ENCODE measurements around the gene SSNA1.

SSNA1 gene

DNA sequence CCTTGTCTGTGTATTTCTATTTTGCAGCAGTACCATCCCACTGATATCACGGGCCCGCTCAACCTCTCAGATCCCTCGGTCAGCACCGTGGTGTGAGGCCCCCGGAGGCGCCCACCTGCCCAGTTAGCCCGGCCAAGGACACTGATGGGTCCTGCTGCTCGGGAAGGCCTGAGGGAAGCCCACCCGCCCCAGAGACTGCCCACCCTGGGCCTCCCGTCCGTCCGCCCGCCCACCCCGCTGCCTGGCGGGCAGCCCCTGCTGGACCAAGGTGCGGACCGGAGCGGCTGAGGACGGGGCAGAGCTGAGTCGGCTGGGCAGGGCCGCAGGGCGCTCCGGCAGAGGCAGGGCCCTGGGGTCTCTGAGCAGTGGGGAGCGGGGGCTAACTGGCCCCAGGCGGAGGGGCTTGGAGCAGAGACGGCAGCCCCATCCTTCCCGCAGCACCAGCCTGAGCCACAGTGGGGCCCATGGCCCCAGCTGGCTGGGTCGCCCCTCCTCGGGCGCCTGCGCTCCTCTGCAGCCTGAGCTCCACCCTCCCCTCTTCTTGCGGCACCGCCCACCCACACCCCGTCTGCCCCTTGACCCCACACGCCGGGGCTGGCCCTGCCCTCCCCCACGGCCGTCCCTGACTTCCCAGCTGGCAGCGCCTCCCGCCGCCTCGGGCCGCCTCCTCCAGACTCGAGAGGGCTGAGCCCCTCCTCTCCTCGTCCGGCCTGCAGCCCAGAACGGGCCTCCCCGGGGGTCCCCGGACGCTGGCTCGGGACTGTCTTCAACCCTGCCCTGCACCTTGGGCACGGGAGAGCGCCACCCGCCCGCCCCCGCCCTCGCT is 20.5 kb upstream of the SSNA1 start:
- no peak for DNase-seq (ENCODE audit: low read depth, low spot score)

DNA sequence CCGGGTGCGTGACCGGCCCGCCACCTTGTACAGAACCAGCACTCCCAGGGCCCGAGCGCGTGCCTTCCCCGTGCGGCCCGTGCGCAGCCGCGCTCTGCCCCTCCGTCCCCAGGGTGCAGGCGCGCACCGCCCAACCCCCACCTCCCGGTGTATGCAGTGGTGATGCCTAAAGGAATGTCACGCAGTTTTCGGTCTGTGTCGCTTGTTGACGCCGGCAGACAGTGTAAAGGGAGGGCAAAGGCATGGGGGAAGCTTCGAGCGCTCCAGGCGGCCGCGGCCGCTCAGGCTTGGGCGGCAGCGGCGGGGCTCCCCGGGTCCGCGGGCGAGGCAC is 19.9 kb upstream of the SSNA1 start:
- no peak for DNase-seq (ENCODE audit: low read depth, low spot score)

DNA sequence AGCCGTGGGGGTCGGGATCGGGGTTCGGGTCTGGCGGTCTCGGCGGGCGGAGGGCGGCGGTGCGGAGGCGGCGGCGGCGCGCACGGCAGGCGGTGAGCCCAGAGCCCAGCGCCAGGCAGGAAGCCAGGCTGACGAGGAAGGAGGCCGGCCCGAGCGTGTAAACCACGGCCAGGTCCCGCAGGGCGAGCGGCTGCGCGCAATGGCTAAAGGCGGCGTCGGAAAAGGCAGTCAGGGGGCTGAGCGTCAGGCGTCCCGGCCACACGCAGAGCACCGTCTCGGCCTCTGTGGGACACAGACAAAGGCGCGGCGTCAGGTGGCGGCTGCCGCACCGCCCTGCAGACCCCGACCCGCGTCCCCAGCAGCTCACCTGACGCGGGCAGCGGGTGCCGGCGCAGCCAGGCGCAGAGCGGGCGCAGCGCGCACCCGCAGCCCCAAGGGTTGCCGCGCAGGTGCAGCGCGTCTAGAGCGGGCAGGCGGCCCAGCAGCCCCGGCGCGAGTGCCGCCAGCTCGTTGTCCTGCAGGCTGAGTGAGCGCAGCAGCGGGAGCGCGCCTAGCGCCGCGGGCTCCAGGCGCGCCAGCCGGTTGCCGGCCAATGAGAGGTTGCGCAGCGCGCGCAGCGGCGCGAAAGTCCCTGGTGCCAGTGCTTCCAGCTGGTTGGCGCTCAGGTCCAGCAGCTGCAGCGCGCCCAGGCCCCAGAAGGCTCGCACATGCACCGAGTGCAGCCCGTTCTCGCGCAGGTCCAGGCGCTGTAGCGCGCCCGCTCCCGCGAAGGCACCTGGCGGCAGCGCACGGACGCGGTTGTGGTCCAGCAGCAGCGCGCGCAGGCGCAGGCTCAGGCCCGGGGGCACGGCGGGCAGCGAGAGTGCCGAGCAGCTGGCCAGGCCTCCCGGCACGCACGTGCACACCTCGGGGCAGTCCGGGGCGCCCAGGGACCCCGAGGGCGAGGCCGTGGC is 19.3 kb upstream of the SSNA1 start:
- peak; percentile 66 for DNase-seq (ENCODE audit: low read depth, low spot score)

DNA sequence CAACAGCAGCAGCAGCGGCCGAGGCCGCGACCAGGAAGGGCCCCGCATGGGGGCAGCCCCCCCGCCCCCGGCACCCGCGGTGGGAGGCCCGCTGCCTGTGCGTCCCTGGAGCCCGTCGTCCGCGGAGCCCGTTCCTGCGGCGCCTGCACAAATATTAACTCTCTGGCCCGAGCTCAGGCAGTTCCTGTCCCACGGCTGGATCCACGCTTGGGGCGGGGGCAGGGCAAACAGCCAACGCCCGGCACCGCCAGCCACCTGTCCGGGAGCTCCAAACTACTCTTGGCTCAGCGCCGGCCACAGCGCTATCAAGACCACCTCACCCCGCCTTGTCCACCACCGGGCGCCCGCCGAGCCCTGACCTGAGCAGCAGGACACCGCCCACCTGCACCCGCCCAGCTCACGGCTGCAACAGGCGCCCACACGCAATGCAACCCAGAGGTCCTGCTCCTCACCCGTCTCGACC is 18.5 kb upstream of the SSNA1 start, which contains the start of gene LRRC26:
Gene LRRC26 (minus strand): TSS at position 156 of the 463 bp plus-strand sequence. CDS start 108 bp downstream, at position 48.
- DNase-seq (ENCODE audit: low read depth, low spot score), result no peak

DNA sequence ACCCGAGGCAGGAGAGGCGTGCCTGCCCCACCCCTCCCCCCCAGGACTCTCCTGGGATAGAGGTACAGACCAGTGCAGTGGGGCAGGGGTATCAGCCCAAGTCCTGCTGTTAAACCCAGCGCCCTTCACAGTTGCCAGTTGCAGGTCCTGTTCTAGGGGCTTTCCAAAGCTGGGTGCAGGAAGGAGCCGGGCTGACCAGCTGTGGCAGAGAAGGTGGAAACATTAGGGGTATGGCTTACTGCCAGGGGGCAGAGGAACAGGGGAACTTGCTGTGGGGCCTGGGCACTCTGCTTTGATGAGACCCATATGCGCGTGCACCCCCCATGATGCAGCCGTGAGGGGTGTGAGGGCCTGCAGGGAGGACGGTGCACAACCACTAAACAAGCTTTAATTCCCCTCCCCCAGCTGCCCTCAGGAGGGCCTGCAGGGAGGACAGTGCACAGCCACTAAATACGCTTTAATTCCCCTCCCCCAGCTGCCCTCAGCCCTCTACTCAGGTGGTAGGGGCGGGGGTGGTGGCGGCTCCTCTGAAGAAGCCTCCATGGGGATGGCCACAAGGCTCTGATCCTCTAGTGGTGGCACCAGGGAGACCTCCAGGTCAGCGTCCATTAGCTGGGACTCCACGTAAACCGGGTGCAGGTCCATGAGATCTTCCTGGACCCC is 17.9 kb upstream of the SSNA1 start:
- DNase-seq (ENCODE audit: low read depth, low spot score), result no peak

DNA sequence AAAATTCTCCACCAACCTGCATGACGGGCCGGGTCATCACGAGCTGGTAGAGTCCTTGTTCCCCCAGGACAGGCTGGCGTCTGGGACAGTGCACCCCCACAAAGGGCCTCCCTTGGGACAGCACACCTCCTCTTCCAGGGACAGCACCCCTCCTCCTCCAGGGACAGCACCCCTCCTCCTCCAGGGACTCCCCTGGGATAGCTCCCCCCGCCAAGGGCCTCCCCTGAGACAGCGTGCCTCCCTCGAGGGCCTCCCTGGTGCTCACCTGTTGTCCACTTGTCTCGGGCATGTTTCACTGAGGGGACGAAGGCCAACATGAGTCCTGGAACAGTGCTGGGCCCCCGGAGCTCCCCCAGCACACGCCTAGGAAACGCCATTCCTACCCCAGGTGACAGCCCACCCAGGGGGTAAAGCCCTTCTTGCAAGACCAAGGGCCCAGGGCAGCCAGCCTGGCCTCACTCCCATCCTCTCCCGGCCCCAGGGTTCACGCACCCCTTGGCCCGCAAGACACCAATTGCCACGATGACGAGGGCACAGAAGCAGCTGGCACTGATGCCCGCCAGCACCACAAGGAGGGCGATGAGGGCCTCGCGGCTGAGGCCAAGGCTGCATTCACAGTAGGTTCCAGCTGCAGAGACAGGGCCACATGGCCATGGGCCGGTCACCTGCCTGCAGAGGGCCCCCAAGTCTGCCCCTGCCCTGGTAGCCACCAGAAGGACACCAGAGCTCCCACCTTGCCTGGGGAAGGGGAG is 17.2 kb upstream of the SSNA1 start:
- DNase-seq (ENCODE audit: low read depth, low spot score), result no peak

DNA sequence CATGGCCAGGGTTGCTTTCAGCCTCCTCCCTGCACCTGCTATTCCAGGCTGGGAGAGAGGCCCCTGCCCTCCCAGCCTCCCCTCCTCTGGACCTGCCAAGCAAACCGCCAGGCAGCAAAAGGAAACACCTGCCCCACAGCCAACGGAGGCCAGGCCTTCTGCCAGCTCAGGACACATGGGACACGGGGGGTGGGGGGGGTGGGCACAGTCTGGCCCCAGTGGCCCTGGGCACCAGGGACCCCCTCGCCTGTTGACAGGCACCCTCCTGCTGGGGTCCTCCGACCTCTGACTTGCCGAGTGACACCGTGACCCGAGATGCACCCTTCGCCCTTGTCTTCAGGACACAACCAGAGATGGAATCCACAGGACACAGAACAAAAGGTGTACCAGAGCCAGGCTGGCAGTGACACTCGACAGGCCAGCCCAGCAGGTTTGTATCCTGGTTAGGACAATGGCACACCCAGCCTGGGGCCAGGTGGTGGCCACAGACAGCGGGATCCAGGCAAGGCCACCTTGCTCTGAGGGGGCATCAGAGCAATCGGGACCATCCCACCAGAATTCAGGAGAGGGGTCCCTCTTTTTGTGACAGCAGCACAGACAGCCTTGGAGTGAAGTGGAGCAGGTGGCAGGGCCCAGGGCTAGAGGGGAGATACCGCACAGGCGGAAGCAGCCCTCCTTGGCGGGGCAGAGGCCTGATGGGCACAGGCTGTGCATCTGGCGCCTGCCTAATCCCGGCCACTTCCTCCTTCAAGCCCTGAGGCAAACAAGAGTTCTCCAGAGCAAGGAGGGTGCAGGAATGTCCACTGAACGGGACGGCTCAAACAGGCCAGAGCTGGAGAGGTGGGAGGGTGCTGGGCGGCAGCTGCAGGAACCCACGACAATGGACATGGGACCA is 15.3 kb upstream of the SSNA1 start:
- no peak for DNase-seq (ENCODE audit: low read depth, low spot score)

DNA sequence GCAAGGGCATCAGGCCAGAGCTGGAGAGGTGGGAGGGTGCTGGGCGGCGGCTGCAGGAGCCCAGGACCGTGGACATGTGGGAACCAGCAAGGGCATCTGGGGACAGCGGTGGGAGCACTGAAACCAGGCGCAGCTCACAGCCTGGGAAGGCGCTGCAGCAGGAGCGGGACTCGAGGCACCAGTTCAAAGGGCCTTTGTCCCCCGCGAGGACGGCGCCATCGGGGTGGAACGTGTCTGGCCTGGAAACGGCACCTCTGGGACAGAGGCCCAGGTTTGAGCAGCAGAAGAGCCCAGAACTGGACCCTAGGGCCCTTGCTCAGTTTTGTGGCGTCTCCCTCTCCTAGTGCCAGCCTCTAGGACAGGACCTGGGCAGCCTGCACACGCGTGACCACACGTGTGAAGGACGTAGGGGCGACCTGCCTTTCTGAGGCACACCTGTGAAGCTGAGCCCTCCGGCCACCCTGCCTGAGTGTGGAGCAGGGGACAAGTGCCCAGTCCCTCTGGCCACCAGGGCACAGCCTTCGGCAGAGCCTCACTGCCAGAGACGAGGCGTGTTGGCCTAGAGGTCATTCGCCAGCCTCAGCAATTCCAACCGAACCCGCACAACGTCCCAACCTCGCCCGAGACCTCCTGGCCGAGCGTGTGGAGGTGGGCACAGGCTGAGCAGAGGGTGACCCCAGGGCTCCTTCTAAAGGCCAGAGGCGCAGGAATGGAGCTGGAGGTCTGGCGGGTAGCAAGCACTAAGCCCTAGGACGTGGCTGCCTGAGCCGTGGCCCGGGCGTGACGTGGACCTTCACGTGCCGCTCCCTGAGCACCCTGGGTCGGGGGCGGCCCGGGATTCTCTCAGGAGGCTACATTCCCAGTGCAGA is 14.4 kb upstream of the SSNA1 start:
- no peak for DNase-seq (ENCODE audit: low read depth, low spot score)

DNA sequence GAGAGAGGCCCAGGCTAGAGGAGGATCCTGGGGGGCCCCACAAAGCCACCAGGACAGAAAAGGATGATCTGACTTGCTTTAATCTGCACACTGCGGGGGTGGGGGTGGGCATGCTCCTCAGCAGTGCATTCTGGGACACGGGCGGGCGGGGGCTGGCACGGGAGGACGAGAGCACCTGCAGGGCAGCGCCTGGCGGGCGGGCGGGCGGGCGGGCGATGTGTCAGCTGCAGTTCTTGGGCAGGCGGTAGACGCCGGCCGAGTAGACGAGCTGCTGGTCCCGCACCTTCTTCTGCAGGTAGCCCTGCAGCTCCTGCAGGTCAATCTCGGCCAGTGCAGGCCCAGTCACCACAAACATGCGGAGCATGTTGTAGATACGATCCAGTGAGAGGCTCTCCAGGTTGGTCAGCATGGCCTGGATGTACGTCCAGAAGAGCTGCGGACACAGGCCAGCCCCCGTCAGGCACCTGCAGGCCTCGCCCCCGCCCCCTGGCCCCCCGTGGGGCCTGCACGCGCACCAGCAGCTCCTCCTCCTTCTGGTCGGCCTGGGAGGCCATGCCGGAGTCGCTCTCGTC is 13.7 kb upstream of the SSNA1 start:
- no peak for DNase-seq (ENCODE audit: low read depth, low spot score)

DNA sequence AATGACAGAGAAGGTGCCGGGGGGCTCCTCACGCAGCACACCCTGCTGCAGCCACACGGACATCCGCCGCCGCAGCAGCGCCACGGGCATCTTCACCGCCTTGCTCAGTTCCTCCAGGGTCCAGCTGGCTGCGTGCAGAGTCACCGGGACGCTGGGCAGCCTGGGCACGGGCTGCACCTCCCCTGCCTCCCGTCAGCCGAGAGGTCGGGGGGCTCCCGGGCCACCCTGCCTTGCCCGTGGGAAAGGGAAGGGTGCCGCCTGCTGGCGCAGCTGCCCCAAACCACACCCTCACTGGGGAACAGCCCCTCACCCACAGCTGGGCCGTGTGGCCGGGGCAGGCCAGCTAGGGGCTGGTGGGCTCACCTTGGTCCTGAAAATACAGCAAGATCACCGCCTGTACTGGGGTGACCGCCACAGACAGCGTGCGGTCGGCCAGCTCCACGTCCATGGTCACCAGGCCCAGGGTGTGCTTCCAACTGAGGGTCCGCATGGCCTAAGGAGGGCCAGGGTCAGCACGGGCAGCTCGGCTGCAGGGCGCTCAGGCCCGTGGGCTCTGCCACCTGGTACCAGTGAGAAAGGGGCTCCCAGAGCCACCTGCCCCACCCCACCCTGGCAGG is 13.0 kb upstream of the SSNA1 start:
- no peak for DNase-seq (ENCODE audit: low read depth, low spot score)

DNA sequence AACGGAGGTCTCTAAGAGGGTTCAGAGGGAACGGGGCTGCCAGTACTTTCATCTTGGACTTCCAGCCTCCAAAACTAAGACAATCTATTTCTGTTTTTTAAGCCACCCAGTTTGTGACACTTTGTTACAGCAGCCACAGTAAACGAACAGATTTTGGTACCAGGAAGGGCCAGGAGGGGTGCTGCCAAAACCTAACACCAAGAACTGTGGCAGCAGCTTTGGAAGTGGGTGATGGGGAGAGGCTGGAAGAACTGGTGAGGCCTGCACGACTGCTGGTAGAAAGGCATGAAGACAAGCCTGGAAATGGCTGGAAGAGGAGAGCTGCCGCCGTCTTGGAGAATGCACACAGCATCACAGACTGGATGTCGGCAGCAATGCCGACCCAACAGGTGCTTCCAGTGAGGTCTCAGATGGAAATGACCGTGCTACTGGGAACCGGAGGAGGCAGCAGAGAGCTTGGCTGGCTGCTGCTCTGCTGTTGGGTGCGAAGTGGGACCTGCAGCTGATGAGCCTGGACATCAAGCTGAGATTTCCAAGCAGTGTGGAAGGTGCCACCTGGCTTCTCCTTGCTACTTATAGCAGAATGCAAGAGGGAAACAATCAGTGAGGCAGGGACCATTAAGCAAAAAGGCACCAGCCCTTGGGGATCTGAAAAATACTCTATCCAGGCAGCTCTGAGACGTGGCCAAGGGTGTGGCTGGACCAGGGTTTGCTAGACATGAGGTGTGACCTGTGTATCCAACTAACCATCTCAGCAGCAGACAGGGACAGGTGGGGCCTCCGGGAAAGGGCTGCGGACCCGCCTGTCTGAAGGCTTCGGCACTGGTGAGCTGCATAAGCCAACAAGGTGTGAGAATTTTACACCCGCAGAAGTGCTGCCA is 11.9 kb upstream of the SSNA1 start:
- peak; percentile 49 for DNase-seq (ENCODE audit: low read depth, low spot score)

DNA sequence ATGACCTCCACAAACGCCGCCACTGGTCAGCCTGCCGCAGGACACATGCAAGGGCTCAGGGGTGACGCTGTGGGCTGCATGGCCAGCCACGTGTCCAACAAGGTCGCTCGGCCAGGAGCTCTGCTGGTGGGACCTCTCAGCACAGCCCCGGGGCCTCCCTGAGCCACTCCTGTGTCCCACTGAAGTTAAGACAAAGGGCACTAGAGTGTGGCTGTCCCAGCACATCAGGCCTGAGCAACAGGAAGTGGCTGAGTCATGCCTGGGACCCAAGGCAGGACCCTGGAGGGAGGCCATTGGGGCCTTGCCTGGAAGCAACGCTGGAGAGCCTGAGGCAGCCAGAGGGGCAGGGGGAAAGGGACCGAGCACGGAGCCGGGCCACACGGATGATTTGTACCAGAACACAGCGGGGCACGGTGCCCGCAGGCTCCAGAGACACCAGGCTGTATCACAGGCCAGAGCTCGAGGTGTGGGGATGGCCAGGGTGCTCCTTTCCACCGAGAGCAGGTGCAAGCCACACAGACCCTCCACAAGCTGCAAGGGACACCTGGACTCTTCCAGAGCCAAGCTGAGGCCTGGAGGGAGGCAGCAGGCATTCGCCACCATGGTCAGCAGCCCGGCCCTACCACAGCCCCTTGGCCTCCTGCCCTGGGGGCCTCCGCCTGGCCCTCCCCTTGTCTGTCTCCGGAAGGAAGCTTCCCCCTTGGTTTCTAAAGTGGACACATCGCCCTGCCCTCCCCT is 10.1 kb upstream of the SSNA1 start:
- DNase-seq (ENCODE audit: low read depth, low spot score), result no peak

DNA sequence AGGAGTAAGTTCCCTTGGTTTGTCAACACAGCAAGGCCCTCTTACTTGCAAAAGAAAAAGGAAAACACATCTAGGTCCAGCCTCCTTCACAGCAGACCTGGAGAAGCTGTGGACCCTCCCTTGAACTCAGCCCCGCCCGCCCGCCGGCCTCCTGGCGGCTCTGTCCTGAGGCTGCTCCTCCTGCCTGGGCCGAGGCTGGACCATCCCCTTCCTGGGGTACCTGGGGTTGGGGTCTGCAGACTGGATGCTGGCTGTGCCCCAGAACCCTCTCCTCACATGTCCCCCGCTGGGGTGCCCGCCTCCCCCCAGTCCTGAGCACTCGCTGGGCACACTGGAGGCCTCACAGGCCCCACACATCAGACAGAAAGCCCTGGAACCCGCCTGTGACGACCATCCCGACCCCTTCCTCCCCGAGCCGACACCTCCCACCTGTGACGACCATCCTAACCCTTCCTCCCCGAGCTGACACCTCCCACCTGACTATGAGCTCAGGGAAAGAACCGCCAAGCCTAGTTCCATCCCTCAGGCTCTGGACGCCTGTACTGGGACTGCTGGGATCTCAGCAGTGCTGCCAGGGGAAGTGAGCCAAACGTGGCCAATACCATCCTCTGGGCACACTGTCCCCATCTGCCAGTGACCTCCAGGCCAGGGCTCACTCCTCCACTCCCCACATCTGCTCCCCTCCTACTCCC is 9.4 kb upstream of the SSNA1 start:
- DNase-seq (ENCODE audit: low read depth, low spot score), result no peak

DNA sequence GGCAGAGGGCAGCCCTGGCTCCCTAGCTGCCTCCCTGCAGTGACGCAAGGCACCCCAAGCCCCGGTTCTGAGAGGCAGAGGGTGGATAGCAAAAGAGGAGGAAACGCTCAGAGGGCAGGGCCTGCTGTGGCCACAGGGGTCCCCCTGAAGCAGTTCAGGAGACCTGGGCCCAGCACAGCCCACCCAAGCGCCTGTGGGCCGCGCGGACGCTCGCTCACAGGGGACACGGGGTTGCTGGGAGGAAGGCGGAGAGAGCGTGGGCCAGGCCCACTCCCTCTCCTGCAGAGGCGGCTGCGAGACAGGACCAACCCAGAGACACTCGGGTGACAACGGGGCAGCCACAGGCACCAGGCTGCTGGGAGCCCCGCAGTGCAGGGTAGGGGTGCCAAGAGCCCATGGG is 8.7 kb upstream of the SSNA1 start:
- no peak for DNase-seq (ENCODE audit: low read depth, low spot score)

DNA sequence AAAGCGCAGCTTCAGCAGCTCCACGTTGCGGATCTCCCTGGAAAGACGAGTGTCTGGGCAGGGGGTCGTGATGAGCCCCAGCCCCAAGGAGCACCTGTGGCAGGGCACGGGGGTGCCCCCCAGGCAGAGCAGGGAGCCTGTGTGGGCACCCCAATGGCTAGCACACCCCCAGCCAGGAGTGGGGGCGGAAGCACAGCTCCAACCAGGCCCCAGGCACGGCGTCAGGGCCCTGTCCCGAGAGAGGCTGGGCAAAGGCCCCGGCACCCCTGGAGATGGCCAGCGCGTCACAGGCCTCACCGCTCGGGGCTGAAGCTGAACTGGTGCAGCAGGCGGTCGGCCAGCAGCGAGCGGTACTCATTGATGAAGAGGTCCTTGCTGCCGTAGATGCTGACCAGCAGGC is 8.0 kb upstream of the SSNA1 start:
- DNase-seq (ENCODE audit: low read depth, low spot score), result no peak

DNA sequence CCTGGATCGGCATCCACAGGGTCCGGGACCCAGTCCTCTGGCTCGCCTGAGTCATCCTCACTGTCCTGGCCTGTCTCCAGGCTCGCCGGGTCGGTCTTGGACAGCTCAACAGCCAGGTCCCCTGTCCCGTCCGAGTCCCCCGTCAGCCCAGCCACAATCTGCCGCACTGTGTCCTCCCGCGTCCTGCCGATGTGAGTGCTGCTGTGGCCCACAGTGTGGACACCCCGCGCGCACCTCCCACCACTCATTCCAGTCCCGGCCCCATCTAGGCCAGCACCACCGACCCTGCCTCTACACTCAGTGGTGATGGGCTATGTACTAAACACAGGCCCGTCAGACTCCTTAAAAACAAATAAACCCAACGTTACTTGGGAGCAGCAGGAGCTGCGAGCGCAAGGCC is 6.8 kb upstream of the SSNA1 start:
- no peak for DNase-seq (ENCODE audit: low read depth, low spot score)
